Measurements from ENCODE around the gene DPY30.
"Not testable (repeated sequence)": the region's sequence is repeated elsewhere in the genome, so short reads cannot be mapped to it uniquely, and the experiment has no call there.

Gene DPY30

GRCh38 chr2:32039447-32040219, at the start of gene DPY30:
Gene DPY30, minus strand, starts transcription at chr2:32039805. Its CDS starts 349 bp downstream, at chr2:32039456.
- DNase-seq: peak; percentile 94 to 95

GRCh38 chr2:32074134-32074506, 34.5 kb upstream of the DPY30 start:
- DNase-seq: no peak

GRCh38 chr2:32067549-32067948, 27.9 kb upstream of the DPY30 start:
- no peak for DNase-seq

- DNase-seq: no peak
Measured at GRCh38 chr2:32064713-32065112, 25.1 kb upstream of the DPY30 start.

GRCh38 chr2:32064021-32064601, 24.5 kb upstream of the DPY30 start:
- no peak for DNase-seq

GRCh38 chr2:32063310-32064020, 23.9 kb upstream of the DPY30 start, which contains the start of gene SPAST:
Gene SPAST, plus strand, starts transcription at chr2:32063556. Its CDS starts 276 bp downstream, at chr2:32063832.
- peak; percentile 98 to 99 for DNase-seq

- peak; percentile 8 to 46 for DNase-seq
Measured at GRCh38 chr2:32061973-32062861, 22.6 kb upstream of the DPY30 start.

- DNase-seq: no peak
Measured at GRCh38 chr2:32061430-32061829, 21.8 kb upstream of the DPY30 start.

GRCh38 chr2:32060266-32060665, 20.7 kb upstream of the DPY30 start:
- no peak for DNase-seq

GRCh38 chr2:32058130-32058529, 18.5 kb upstream of the DPY30 start:
- no peak for DNase-seq

- DNase-seq: not testable (repeated sequence)
Measured at GRCh38 chr2:32054583-32054982, 15.0 kb upstream of the DPY30 start.

GRCh38 chr2:32051836-32052439, 12.3 kb upstream of the DPY30 start:
- DNase-seq: no peak

- no peak for DNase-seq
Measured at GRCh38 chr2:32043561-32043960, 4.0 kb upstream of the DPY30 start.

- DNase-seq: not testable (repeated sequence)
Measured at GRCh38 chr2:32034198-32034887, 5.3 kb downstream of the DPY30 start.

- not testable (repeated sequence) for DNase-seq
Measured at GRCh38 chr2:32018789-32019482, 20.7 kb downstream of the DPY30 start.

- DNase-seq: no peak
Measured at GRCh38 chr2:32012872-32013271, 26.7 kb downstream of the DPY30 start.

- DNase-seq: no peak
Measured at GRCh38 chr2:32011485-32011960, 28.1 kb downstream of the DPY30 start.

GRCh38 chr2:32010670-32011484, 28.7 kb downstream of the DPY30 start, which contains the start of gene MEMO1:
Gene MEMO1, minus strand, starts transcription at chr2:32011008. Its CDS starts 761 bp downstream, at chr2:32010247.
- peak; percentile 97 for DNase-seq

- DNase-seq: peak in 1 of 2 experiments; percentile 62
Measured at GRCh38 chr2:32010280-32010669, 29.3 kb downstream of the DPY30 start.
